ENCODE results near the gene GAB1. TPM values are rescaled to one million over a fixed set of nuclear protein-coding genes. Genes with fewer than 3 reads are reported as not detected.

Gene GAB1
- total and polyA plus RNA-seq, 2 of the 8 experiments (the other 6 are each of a cell fraction or from before 2014, with no cell fraction given): 6.8 to 21.3 TPM

- TF ChIP-seq TBP (IDR thresholded peaks at IDR 0.05; ENCODE audit: low read depth, low read length): no peak
- no peak for TF ChIP-seq EGR1 (IDR thresholded peaks at IDR 0.05; ENCODE audit: borderline replicate concordance, low read depth, low read length)
- no peak for TF ChIP-seq CHD7 (IDR thresholded peaks at IDR 0.05; ENCODE audit: insufficient replicate concordance, low read length)
- TF ChIP-seq USF2 (IDR thresholded peaks at IDR 0.05; ENCODE audit: low read length): no peak
These were observed 81.2 kb downstream of the GAB1 start (continued) for GRCh38 chr4:143417679-143418403.
